GM10266 (cell line): Measurements from ENCODE around the gene PRDM5.

Experiments used
- DNase-seq: peaks from one replicate; pipeline ENCODE4 v3.0.0; 2012; ENCODE audit errors: extremely low spot score
- CTCF ChIP-seq: IDR thresholded peaks from 2 replicates; pipeline ENCODE4 v1.5.1; 2012; ENCODE audit warnings: mild to moderate bottlenecking, low read depth; ENCODE audit not compliant: control insufficient read depth, insufficient read depth; ENCODE audit errors: missing control alignments

PRDM5 gene

GRCh38 chr4:120870279-120870673 is 52.2 kb downstream of the PRDM5 start:
- no peak for TF ChIP-seq CTCF
- DNase-seq = no peak

GRCh38 chr4:120869613-120870278 is 52.8 kb downstream of the PRDM5 start:
- no peak for TF ChIP-seq CTCF
- DNase-seq = no peak

GRCh38 chr4:120867506-120867905 is 55.0 kb downstream of the PRDM5 start:
- DNase-seq = no peak
- TF ChIP-seq CTCF = no peak

- DNase-seq = no peak
- TF ChIP-seq CTCF = no peak
Measured at GRCh38 chr4:120865985-120866384, 56.5 kb downstream of the PRDM5 start.

GRCh38 chr4:120864969-120865368 is 57.6 kb downstream of the PRDM5 start:
- no peak for DNase-seq
- TF ChIP-seq CTCF = no peak

- no peak for TF ChIP-seq CTCF
- DNase-seq = no peak
Measured at GRCh38 chr4:120862432-120862831, 60.1 kb downstream of the PRDM5 start.

- TF ChIP-seq CTCF = no peak
- no peak for DNase-seq
Measured at GRCh38 chr4:120861852-120862251, 60.7 kb downstream of the PRDM5 start.
